ENCODE measurements around the gene GLIS2.

Gene GLIS2

DNA sequence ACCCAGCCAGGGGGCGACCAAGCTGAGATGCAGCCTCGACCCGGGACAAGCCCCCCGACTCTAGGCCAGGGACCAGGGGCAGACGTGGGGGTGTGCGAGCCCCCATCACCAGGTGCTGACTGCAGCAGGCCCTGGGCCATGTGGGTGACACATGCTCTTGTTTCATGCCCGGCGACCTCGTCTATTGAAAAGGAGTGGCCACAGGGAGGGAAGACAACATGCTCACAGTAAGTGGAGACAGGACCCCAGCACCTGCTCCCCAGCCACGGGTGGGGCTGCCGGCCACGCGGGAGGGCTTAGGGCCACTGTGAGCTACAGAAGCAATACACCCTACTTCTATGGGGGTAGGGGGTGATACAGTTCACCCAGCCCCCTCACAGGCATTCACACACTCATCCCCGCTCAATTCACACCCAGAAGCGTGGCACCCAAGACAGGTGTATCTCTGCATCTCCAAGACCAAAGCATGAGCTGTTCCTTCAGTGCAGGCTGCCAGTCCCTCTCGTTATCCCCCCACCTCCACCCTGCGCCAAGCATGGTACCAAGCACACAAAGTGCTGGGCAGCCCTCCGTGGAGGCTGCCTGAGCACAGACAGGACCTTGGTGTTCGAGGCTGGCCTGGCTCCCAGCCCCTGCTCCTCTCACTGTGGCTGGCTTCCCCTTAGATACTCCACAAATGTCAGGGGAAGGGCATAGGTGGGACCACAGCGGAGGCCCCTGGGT lies 69.4 kb downstream of the GLIS2 start:
- H3K4me1 ChIP-seq (ENCODE audit: control insufficient read depth, insufficient read depth, low read length) = peaks cover 4% of the 10 kb centered on the region
- no peaks in the 10 kb centered on the region for H3K27me3 ChIP-seq (ENCODE audit: control insufficient read depth, insufficient read depth, low read length)
- no peak overlapping the region for H3K4me3 ChIP-seq (ENCODE audit: low read length)
- peaks cover 7% of the 10 kb centered on the region for H3K36me3 ChIP-seq (ENCODE audit: control insufficient read depth, insufficient read depth, low read length)
- H3K27ac ChIP-seq (ENCODE audit: low read depth, low read length) = no peak overlapping the region
- H3K9ac ChIP-seq (ENCODE audit: low read length) = no peak overlapping the region

DNA sequence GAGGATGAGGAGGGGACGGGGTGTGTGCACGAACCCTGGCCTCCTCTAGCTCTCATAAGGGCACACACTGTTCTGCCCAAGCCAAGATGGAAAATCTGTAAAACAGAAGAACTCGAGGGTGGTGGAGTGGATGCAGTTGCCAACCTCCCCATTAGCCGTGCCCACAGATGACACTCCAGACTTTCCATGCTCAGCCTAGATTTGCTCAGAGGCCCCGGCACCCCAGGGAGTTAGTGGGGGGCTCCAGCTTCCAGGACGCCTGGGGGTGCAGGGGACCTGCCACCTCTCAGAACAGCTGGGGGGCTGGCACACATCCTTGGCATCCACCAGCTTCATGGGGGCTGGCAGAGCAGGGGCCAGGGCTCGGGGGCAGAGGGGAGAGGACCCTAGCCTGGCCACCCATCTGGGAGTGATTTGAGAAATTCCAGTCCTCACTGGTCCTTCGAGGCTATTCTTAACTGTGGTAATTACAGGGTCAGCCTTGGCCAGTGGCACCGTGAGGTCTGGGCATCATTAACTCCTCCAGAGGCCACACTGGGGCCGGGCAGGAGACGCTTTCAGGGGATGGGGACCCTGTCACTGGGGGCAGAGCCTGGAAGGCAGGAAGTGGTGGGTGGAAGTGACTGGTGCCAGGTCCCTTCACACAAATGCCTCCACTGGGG lies 70.1 kb downstream of the GLIS2 start:
- Histone ChIP-seq H3K27ac (ENCODE audit: low read depth, low read length) (no peak overlapping the region), H3K27me3 (ENCODE audit: control insufficient read depth, insufficient read depth, low read length) (no peaks in the 10 kb centered on the region), H3K4me3 (ENCODE audit: low read length) (no peak overlapping the region), H3K36me3 (ENCODE audit: control insufficient read depth, insufficient read depth, low read length) (peaks cover 12% of the 10 kb centered on the region), H3K9ac (ENCODE audit: low read length) (no peak overlapping the region), H3K4me1 (ENCODE audit: control insufficient read depth, insufficient read depth, low read length) (no peaks in the 10 kb centered on the region)

DNA sequence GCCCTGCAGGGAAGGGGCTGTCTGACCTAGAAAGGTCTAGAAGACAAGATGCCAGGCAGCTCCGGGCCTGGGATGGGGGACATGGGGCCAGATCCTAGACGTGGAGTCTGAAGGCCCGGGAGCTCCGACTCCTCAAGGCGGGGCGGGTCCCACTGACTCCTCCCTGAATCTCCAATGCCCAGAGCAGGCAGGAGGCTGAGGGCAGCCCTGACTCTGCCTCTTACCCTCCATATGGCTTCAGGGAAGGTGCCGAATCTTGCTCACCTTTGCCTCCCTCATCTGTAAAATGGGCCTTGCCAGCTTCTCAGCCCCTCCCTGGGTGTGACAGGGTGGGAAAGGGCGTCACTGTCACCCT lies 70.6 kb downstream of the GLIS2 start:
- Histone ChIP-seq H3K4me3 (ENCODE audit: low read length) (no peak overlapping the region), H3K4me1 (ENCODE audit: control insufficient read depth, insufficient read depth, low read length) (no peaks in the 10 kb centered on the region), H3K36me3 (ENCODE audit: control insufficient read depth, insufficient read depth, low read length) (peaks cover 13% of the 10 kb centered on the region), H3K27ac (ENCODE audit: low read depth, low read length) (no peak overlapping the region), H3K27me3 (ENCODE audit: control insufficient read depth, insufficient read depth, low read length) (no peaks in the 10 kb centered on the region), H3K9ac (ENCODE audit: low read length) (no peak overlapping the region)

DNA sequence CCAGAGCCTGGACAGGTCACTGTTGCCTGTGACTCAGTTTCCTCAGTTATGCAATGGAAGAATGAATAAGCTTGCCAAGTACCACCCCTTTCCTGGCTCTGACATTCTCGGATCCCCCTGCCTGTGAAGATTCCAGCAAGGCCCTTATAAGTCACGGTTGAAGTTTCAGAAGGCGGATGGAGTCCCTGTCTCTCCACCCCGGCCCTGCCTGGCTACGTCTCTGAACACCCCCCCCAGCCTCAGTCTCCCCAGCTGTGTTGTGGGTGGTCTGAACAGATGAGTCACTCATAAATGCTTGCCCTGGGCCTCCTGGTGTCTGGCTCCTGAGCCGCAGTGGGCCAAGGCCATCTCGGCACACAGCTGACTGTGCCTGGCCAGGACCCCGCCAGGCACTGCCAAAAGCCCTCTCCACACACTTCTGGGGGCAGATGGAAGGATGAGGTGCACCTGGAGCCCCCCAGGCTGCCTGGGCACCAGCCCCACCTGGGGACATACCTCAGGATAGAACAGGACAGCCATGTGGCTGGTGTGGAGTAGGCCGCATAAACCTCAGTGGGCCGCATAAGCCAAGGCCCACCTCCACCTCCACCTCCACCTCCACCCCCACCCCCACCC lies 71.2 kb downstream of the GLIS2 start:
- Histone ChIP-seq H3K27ac (ENCODE audit: low read depth, low read length) (no peak overlapping the region), H3K9ac (ENCODE audit: low read length) (no peak overlapping the region), H3K36me3 (ENCODE audit: control insufficient read depth, insufficient read depth, low read length) (peaks cover 13% of the 10 kb centered on the region), H3K4me1 (ENCODE audit: control insufficient read depth, insufficient read depth, low read length) (no peaks in the 10 kb centered on the region), H3K27me3 (ENCODE audit: control insufficient read depth, insufficient read depth, low read length) (no peaks in the 10 kb centered on the region), H3K4me3 (ENCODE audit: low read length) (no peak overlapping the region)

DNA sequence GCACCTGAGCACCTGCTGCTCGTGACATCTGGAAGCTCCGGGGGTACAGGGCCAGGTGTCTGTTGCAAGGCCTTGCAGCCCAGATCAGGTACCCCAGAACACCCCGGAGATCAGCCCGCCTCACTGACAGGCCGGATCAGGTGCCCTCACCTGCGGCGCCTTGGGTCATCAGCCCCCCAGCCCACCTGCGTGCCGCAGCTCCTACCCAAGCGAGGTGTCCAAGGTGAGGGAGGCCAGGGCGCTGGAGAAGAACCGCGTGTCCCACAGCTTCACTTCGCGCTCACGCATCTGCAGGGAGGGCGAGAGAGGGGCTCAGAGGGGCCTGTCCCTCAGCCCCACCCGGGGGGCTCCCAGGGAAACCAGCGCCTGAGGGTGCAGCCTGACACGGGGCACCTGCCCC lies 71.9 kb downstream of the GLIS2 start:
- Histone ChIP-seq H3K4me1 (ENCODE audit: control insufficient read depth, insufficient read depth, low read length) (peaks cover 6% of the 10 kb centered on the region), H3K9ac (ENCODE audit: low read length) (no peak overlapping the region), H3K27ac (ENCODE audit: low read depth, low read length) (no peak overlapping the region), H3K27me3 (ENCODE audit: control insufficient read depth, insufficient read depth, low read length) (no peaks in the 10 kb centered on the region), H3K4me3 (ENCODE audit: low read length) (no peak overlapping the region), H3K36me3 (ENCODE audit: control insufficient read depth, insufficient read depth, low read length) (peaks cover 13% of the 10 kb centered on the region)

DNA sequence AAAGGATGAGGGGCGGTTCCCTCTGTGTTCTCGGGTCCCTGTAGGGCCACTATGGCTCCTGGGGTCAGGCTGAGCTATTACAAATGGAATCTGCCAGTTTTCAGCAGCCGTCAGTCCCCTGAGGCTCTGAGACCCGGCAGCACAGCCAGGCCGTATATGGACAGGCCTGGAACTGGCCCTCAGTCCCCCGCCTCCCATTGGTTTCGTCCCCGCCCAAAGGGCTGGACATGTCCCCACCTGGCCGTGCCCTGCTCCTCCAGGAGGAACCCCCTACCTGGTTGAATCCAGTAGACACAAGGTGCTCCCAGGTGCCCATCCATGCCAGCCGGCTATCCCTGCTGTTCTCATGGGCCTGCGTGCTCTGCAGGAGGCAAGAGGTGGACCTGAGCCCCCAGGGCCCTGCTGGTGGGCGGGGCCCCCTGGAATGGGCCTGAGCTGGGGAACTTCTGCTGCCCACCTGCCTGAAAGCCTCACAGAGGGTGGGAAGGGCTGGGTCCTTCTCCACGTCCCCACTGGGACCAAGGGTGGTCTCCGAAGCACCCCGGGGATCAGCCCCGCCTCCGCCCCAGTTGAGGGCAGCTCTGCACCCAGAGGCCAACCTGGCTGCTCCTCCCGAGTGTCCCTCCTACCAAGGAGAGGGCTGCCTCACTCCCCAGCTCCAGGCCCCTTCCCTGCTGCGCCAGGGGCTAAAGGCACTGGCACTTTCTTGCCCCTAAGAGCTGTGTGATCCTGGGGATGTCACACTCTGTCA lies 72.6 kb downstream of the GLIS2 start:
- Histone ChIP-seq H3K36me3 (ENCODE audit: control insufficient read depth, insufficient read depth, low read length) (peaks cover 13% of the 10 kb centered on the region), H3K27me3 (ENCODE audit: control insufficient read depth, insufficient read depth, low read length) (no peaks in the 10 kb centered on the region), H3K9ac (ENCODE audit: low read length) (no peak overlapping the region), H3K4me1 (ENCODE audit: control insufficient read depth, insufficient read depth, low read length) (peaks cover 12% of the 10 kb centered on the region), H3K27ac (ENCODE audit: low read depth, low read length) (no peak overlapping the region), H3K4me3 (ENCODE audit: low read length) (no peak overlapping the region)

Measured in rectal smooth muscle tissue (tissue), 1 donor.